IMR-90 (cell line): ENCODE results near the gene LRRTM4. TPM values are rescaled to one million over a fixed set of nuclear protein-coding genes. Genes with fewer than 3 reads are reported as not detected.

Experiments used
- ATAC-seq: fragments of 200-7000 bp; cut with Tn5 transposase; 2 replicates; pipeline ENCODE4 v1.9.1; 2020; ENCODE audit warnings: low read depth, mild to moderate bottlenecking, moderate library complexity
- BruUV-seq: library from RNA; stranded (reverse); fragments of 400-500 nt; replicated peaks from 2 replicates; lab custom pipeline; 2021; lab: Mats Ljungman, UMichigan
- CTCF ChIA-PET: fragments of 300-600 bp; formaldehyde crosslinking; extraction: SDS; loops from one replicate; lab custom pipeline; 2021; ENCODE audit warnings: antibody characterized with exemption; lab: Yijun Ruan, JAX
- POLR2A ChIA-PET: fragments of 300-600 bp; sonication (Branson Sonifier 250); formaldehyde crosslinking; loops from one replicate; lab custom pipeline; 2022; ENCODE audit warnings: antibody characterized with exemption; ENCODE audit not compliant: unreplicated experiment; lab: Charles Lee
- DNase-seq: peaks from one replicate; pipeline ENCODE4 v3.0.0; 2013
- H2AFZ ChIP-seq: replicated peaks from 2 replicates; pipeline ENCODE3; 2013; ENCODE audit warnings: low read length, mild to moderate bottlenecking; ENCODE audit not compliant: poor library complexity
- H2AK5ac ChIP-seq: 2 replicates; pipeline ENCODE4 v1.6.1; 2013; ENCODE audit warnings: low read depth, low read length, inconsistent platforms
- H2AK9ac ChIP-seq: replicated peaks from 2 replicates; pipeline ENCODE3; 2013; ENCODE audit warnings: mild to moderate bottlenecking, low read depth, low read length, moderate library complexity; ENCODE audit not compliant: poor library complexity
- H2BK120ac ChIP-seq: 2 replicates; pipeline ENCODE4 v1.6.1; 2013; ENCODE audit warnings: low read depth, low read length, inconsistent platforms
- H2BK15ac ChIP-seq: 3 replicates; pipeline ENCODE4 v1.6.1; 2013; ENCODE audit warnings: low read depth, low read length, inconsistent platforms
- H2BK20ac ChIP-seq: 2 replicates; pipeline ENCODE4 v1.6.1; 2013; ENCODE audit warnings: low read depth, mild to moderate bottlenecking, inconsistent platforms, low read length, moderate library complexity
- H2BK5ac ChIP-seq: 2 replicates; pipeline ENCODE4 v1.6.1; 2013; ENCODE audit warnings: mild to moderate bottlenecking, low read depth, low read length, inconsistent platforms; ENCODE audit not compliant: poor library complexity, severe bottlenecking
- H3K14ac ChIP-seq: replicated peaks from 2 replicates; pipeline ENCODE4 v1.6.1; 2013; ENCODE audit warnings: low read depth, low read length, inconsistent platforms
- H3K18ac ChIP-seq: 2 replicates; pipeline ENCODE4 v1.6.1; 2013; ENCODE audit warnings: low read depth, low read length, control low read depth
- H3K23ac ChIP-seq: 2 replicates; pipeline ENCODE4 v1.6.1; 2013; ENCODE audit warnings: low read depth, low read length, inconsistent platforms
- H3K27ac ChIP-seq: 2 replicates; pipeline ENCODE4 v1.5.1; 2013; ENCODE audit warnings: mild to moderate bottlenecking, control low read depth, low read length; ENCODE audit not compliant: insufficient read depth
- H3K27me3 ChIP-seq: 2 replicates; pipeline ENCODE4 v1.6.1; 2013; ENCODE audit warnings: low read length; ENCODE audit not compliant: control insufficient read depth, insufficient read depth
- H3K36me3 ChIP-seq: 2 replicates; pipeline ENCODE4 v1.6.1; 2013; ENCODE audit warnings: low read length, mixed read lengths; ENCODE audit not compliant: control insufficient read depth, insufficient read depth
- H3K4ac ChIP-seq: 2 replicates; pipeline ENCODE4 v1.6.1; 2013; ENCODE audit warnings: low read depth, low read length, inconsistent platforms
- H3K4me1 ChIP-seq: 2 replicates; pipeline ENCODE4 v1.6.1; 2013; ENCODE audit warnings: low read length, mixed read lengths; ENCODE audit not compliant: control insufficient read depth, insufficient read depth
- H3K4me2 ChIP-seq: 2 replicates; pipeline ENCODE4 v1.6.1; 2013; ENCODE audit warnings: low read depth, mild to moderate bottlenecking, control low read depth, low read length, moderate library complexity
- H3K4me3 ChIP-seq: 2 replicates; pipeline ENCODE4 v1.5.1; 2013; ENCODE audit warnings: low read depth, mild to moderate bottlenecking, control low read depth, low read length, moderate library complexity; ENCODE audit not compliant: insufficient read depth
- H3K56ac ChIP-seq: 2 replicates; pipeline ENCODE4 v1.6.1; 2013; ENCODE audit warnings: low read length, inconsistent platforms; ENCODE audit not compliant: insufficient read depth; ENCODE audit errors: extremely low read depth
- H3K79me1 ChIP-seq, 2 experiments: 2 replicates each; pipeline ENCODE4 v1.6.1; 2013; ENCODE audit warnings: low read length in 2 of 2, inconsistent platforms in 1 of 2, low read depth in 1 of 2
- H3K9ac ChIP-seq: 2 replicates; pipeline ENCODE4 v1.6.1; 2013; ENCODE audit warnings: low read depth, low read length, control low read depth
- H3K9me1 ChIP-seq: 2 replicates; pipeline ENCODE4 v1.6.1; 2013; ENCODE audit warnings: low read length, inconsistent platforms; ENCODE audit not compliant: insufficient read depth
- H3K9me3 ChIP-seq: 2 replicates; pipeline ENCODE4 v1.6.1; 2013; ENCODE audit warnings: low read length; ENCODE audit not compliant: control insufficient read depth, insufficient read depth
- H4K20me1 ChIP-seq: 2 replicates; pipeline ENCODE4 v1.6.1; 2013; ENCODE audit warnings: low read length, inconsistent platforms; ENCODE audit not compliant: insufficient read depth
- H4K5ac ChIP-seq: 2 replicates; pipeline ENCODE4 v1.6.1; 2013; ENCODE audit warnings: mild to moderate bottlenecking, low read depth, low read length, control low read depth
- H4K8ac ChIP-seq, 2 experiments: 2 replicates each; pipeline ENCODE4 v1.6.1; 2013; ENCODE audit warnings: low read depth in 2 of 2, low read length in 2 of 2, control low read depth in 1 of 2, inconsistent platforms in 1 of 2
- H4K91ac ChIP-seq: 2 replicates; pipeline ENCODE4 v1.6.1; 2013; ENCODE audit warnings: low read depth, low read length, inconsistent platforms; ENCODE audit not compliant: insufficient read depth
- BHLHE40 ChIP-seq: fragments of 150-350 bp; IDR thresholded peaks from 2 replicates; pipeline ENCODE4 v1.6.1; 2016; ENCODE audit warnings: mild to moderate bottlenecking, low read depth, low read length
- CEBPB ChIP-seq: IDR thresholded peaks from 2 replicates; pipeline ENCODE4 v1.6.1; 2012; ENCODE audit warnings: low read depth, low read length, improper control_type of control experiment
- MAFK ChIP-seq: IDR thresholded peaks from 2 replicates; pipeline ENCODE4 v1.6.1; 2012; ENCODE audit warnings: low read depth, low read length, improper control_type of control experiment
- MXI1 ChIP-seq: IDR thresholded peaks from 2 replicates; pipeline ENCODE4 v1.6.1; 2012; ENCODE audit warnings: low read depth, mild to moderate bottlenecking, low read length, moderate library complexity, borderline replicate concordance
- RAD21 ChIP-seq: IDR thresholded peaks from 2 replicates; pipeline ENCODE4 v1.6.1; 2012; ENCODE audit warnings: low read length, improper control_type of control experiment
- WGBS, 2 experiments: methylation state at CpG; one replicate each; pipeline versions ENCODE4 v1.1.5 to v1.1.7; 2013; ENCODE audit warnings: missing lambda C conversion rate in 2 of 2; ENCODE audit not compliant: insufficient read length in 1 of 2; ENCODE audit errors: extremely low coverage in 2 of 2; 5-methylcytosine and 5-hydroxymethylcytosine counted together
- dilution Hi-C: fragments of 300-500 bp; cut with HindIII; formaldehyde crosslinking; loops from one replicate; pipeline ENCODE4 v1.14.3; 2018; ENCODE audit warnings: low sequenced_read_pairs; ENCODE audit not compliant: unreplicated experiment
- in situ Hi-C: fragments of 300-500 bp; cut with MboI; formaldehyde crosslinking; loops from 3 replicates; pipeline ENCODE4 v1.14.3; 2019; ENCODE audit warnings: low sequenced_read_pairs, inconsistent platforms, mixed read lengths
- intact Hi-C: fragments of 100-400 bp; cut with micrococcal nuclease; formaldehyde crosslinking; loops from 2 replicates; pipeline ENCODE4 v1.10.0; 2022
- polyA plus RNA-seq, 3 experiments: library from polyadenylated mRNA; depleted of rRNA; stranded (reverse); fragments of >200 nt; gene quantifications; 2 replicates each; pipeline ENCODE4 v1.2.3, GENCODE V29; 2012; ENCODE audit warnings: low replicate concordance in 1 of 3
- total RNA-seq: library from RNA; depleted of rRNA; stranded (reverse); fragments of >200 nt; gene quantifications from 2 replicates; pipeline ENCODE4 v1.2.3, GENCODE V29; 2012

Gene LRRTM4
- total and polyA plus RNA-seq, 2 of the 4 experiments (the other 2 are of a cell fraction) = not detected

- DNase-seq = no peak
- POLR2A ChIA-PET = no interaction called here
- Histone ChIP-seq H3K23ac (no peak overlapping the region), H3K36me3 (no peaks in the 10 kb centered on the region), H3K4me2 (no peak overlapping the region), H4K20me1 (no peaks in the 10 kb centered on the region), H3K4ac (no peak overlapping the region), H3K79me1 (no peaks in the 10 kb centered on the region), H2BK15ac (no peak overlapping the region), H2AK5ac (no peak overlapping the region), H3K56ac (no peak overlapping the region), H3K14ac (no peak overlapping the region), H3K4me1 (no peaks in the 10 kb centered on the region), H3K27ac (no peak overlapping the region), H3K9me3 (0 out of 2 replicates have a peak, but pooled peaks cover 2% of the 10 kb centered on the region), H3K9me1 (no peaks in the 10 kb centered on the region), H3K18ac (no peak overlapping the region), H4K5ac (no peak overlapping the region), H2BK20ac (no peak overlapping the region), H4K8ac (no peak overlapping the region), H3K9ac (no peak overlapping the region), H2BK5ac (no peak overlapping the region), H4K91ac (no peak overlapping the region), H2AFZ (no peak overlapping the region), H2AK9ac (no peak overlapping the region), H3K4me3 (no peak overlapping the region), H2BK120ac (no peak overlapping the region), H3K27me3 (no peaks in the 10 kb centered on the region)
- dilution Hi-C loops (no loop called here), intact Hi-C loops (no loop called here), in situ Hi-C loops (no loop called here)
- no peak for ATAC-seq
- BruUV-seq = no TSS peak
- TF ChIP-seq MXI1 (no peak), BHLHE40 (no peak), MAFK (0 out of 2 replicates have a peak, but pooled peaks have one; percentile 20), CEBPB (no peak), RAD21 (no peak)
- no CpG with 5 or more reads among the region's 1 CpG for WGBS, 2 experiments
- CTCF ChIA-PET = no interaction called here
Observed at GRCh38 chr2:77228391-77228790, 293.8 kb downstream of the LRRTM4 start.
